GM19023 (cell line): ENCODE results near the gene FIG4.
"Not testable (repeated sequence)": the region's sequence is repeated elsewhere in the genome, so short reads cannot be mapped to it uniquely, and the experiment has no call there.

Experiments used
- ATAC-seq: cut with Tn5 transposase; IDR thresholded peaks from one replicate; pipeline ENCODE4 v1.9.1; 2021; ENCODE audit warnings: mild to moderate bottlenecking, moderate library complexity; ENCODE audit not compliant: unreplicated experiment

Gene FIG4

DNA sequence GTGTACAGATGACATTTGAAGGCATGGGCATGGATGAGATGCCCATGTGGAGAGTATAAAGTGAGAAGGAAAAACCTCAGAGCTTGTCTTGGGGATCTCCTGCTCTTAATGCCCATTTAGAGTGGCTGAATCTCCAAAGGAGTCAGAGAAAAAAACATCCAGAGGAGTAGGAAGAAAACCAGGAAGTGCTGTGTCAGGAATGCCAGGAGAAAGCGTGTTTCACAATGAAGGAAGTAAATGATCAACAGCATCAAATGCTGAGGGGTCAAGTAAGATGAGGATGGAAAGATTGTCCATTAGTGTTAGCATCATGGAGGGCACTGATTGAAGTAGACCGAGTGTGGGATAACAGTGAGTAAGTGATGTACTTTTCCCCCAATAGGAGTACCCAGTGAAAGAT lies 56.1 kb downstream of the FIG4 start:
- no peak for ATAC-seq

- no peak for ATAC-seq
These were observed 68.2 kb downstream of the FIG4 start for GRCh38 chr6:109759098-109759955.

DNA sequence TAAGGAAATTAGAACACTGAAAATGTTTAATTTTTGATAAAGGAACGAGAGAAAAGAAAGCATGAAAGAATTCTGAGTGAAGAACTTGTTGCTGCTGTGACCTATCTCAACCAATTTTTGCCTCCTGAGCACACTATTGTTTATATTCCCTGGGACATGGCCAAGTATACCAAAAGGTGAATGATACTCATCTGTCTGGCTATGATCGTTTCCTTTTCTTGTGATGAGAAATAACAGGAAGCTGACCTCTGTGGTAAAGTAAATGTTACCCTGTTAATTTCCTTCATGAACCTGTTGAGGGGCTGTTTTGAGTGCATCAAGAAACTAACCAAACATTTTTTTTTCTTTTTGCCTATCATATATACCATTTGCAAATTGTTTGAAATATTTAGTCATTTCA lies 69.1 kb downstream of the FIG4 start:
- ATAC-seq = no peak

DNA sequence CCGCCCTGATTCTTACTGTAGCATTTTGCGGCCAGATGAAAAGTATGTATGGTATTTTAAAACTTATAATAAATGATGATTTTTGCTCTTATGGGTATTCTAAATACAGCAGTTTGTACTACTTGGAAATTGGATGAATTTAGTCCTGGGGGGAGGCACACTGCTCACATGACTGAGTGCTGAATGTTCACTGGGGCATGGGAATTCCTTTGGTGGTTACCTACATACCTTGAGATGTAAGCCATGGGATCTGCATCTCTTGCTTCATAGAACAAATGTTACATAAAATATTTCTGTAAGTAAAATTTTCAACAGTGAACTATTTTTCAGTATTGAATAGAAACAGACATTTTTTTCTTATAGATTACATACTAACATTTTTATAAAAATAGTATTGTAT lies 71.1 kb downstream of the FIG4 start:
- ATAC-seq = no peak

GRCh38 chr6:109762769-109763441 lies 71.8 kb downstream of the FIG4 start:
- ATAC-seq = no peak

DNA sequence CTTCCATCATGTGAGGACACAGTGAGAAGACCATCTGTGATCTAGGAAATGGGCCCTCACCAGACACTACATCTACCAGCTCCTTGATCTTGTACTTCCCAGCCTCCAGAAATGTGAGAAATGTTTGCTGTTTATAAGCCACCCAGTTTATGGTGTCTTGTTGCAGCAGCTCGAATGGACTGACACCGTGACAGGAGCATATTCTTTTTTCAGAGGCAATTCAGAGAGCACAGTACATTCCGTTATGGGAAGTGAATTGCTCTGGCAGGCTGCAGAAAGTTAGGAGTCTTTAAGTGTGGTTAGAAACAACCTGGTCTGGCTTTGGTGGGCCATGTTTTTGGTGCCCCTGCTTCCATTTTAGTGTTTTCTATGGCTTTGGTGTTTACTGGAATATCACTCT lies 75.1 kb downstream of the FIG4 start:
- ATAC-seq = no peak

DNA sequence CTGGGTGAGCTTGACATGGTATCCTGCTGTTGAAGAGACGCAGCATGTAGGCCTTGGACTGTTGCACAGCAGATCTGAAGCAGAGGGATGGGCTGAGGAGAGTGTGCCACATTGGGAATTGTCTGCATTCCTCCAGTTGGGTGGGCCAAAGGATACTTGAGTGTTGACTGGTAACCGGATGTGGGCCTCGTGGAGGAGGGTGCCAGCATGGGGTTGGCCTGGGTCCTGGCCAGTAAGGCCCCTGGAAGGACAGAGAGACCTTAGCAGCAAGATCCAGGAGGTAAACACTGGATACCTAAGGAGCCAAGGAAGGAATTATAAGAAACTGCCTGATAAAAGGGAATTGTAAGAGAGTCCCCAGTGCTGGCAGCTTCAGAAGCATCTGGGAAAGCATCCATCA lies 76.9 kb downstream of the FIG4 start:
- no peak for ATAC-seq

- ATAC-seq = no peak
These were observed 77.4 kb downstream of the FIG4 start for GRCh38 chr6:109768485-109768884.

GRCh38 chr6:109769213-109769612 lies 78.1 kb downstream of the FIG4 start:
- ATAC-seq = no peak

- ATAC-seq = no peak
These were observed 79.0 kb downstream of the FIG4 start for GRCh38 chr6:109770047-109770446.

DNA sequence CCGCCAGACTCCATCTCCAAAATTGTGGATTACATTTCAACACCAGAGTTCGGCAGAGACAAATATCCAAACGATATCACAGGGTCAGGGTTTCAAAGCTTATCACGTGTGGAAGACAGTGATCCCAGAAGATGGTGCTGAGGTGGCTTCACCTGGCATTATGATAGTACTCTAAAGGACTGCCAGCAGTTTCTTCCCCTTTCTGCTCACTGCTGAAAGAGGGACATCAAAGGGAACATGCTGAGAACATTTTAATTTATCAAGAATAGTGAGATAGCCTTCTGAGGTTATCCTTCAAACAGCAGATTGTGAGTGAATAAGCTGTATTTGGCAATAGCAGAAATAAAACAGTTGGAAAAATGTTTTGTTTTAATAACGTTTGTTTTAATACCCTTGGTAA lies 79.7 kb downstream of the FIG4 start:
- no peak for ATAC-seq

DNA sequence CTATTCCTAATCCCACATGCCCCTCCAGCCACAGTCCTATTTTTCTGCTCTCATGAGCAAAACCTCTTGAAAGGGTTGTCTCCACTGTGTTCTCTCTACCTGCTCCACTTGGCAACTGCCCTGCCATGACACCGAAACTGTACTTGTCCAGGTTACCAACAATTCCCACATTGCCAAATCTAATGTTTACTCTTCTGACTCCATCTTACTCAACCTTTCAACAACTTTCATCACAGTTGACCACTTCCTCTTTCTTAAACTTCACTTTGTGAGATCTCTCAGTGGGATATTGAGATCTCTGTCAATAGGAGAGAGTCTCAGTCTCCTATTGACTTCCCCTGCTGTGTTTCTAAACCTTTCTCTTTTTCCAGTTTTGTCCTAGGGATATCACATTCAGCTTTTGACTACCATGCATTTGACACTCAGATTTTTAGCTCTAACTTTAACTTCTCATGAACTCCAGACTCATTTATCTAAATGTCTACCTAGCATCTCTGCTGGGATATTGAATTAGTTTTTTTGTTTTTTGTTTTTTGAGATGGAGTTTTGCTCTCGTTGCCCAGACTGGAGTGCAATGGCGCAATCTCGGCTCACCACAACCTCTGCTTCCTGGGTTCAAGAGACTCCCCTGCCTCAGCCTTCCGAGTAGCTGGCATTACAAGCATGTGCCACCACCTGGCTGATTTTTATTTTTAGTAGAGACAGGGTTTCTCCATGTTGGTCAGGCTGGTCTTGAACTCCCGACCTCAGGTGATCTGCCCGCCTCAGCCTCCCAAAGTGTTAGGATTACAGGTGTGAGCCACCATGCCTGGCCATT lies 81.1 kb downstream of the FIG4 start:
- ATAC-seq = not testable (repeated sequence)

GRCh38 chr6:109772883-109773431 lies 81.9 kb downstream of the FIG4 start:
- no peak for ATAC-seq

GRCh38 chr6:109781001-109781400 lies 89.9 kb downstream of the FIG4 start:
- ATAC-seq = no peak

GRCh38 chr6:109782491-109782999 lies 91.4 kb downstream of the FIG4 start:
- ATAC-seq = no peak

- no peak for ATAC-seq
These were observed 92.3 kb downstream of the FIG4 start for GRCh38 chr6:109783250-109783986.

DNA sequence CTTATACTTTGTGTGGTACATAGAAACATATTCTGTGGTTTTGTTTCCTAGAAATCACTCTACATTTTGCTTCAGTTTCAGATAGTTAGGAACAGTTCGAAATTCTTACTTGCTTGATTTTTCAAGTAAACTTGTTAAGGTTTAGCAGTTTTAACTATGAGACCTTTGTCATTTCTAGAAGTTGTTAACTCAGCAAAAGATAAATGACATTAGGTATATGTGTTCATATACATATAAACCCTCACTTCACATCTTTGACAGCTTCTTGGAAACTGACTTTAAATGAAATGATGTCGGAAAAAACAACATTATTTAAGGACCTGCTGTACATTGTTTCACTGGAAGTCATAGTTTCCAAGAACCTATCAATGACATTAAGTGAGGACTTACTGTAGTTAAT lies 96.2 kb downstream of the FIG4 start:
- no peak for ATAC-seq

GRCh38 chr6:109788687-109789086 lies 97.6 kb downstream of the FIG4 start:
- ATAC-seq = no peak

DNA sequence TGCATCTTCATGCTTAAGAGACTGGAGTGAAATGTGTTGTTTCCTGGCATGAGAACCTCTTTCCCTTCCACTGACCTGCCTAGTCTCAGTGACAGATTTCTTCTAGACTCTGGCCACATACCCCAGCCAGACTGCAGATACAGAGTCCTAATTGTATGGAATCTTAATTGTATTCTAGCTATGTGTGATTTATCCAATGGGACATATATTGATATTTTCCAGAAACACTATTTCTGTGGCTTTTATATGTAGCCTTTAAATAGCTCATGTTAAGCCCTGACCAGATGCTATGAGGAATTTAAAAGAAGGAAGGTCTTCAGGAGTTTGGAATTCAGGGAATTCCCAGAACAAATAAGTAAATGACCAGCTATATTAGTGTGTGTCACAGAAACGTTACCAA lies 99.0 kb downstream of the FIG4 start:
- ATAC-seq = no peak

- ATAC-seq = no peak
These were observed 100.2 kb downstream of the FIG4 start for GRCh38 chr6:109791301-109791700.
